NCI-H2227 (cell line): ENCODE results near the gene TRIM9.
"Not testable (repeated sequence)": the region's sequence is repeated elsewhere in the genome, so short reads cannot be mapped to it uniquely, and the experiment has no call there.

Experiments
- DNase-seq: peaks from one replicate; lab custom pipeline; 2025; ENCODE audit not compliant: unreplicated experiment; lab: John Stamatoyannopoulos, UW

Gene TRIM9

GRCh38 chr14:51006324-51006723, 88.6 kb downstream of the TRIM9 start:
- DNase-seq: no peak

- DNase-seq: peak; percentile 79
These were observed 89.9 kb downstream of the TRIM9 start for GRCh38 chr14:51004801-51005526.

- DNase-seq: peak; percentile 11
These were observed 90.5 kb downstream of the TRIM9 start for GRCh38 chr14:51004352-51004800.

GRCh38 chr14:51002406-51002999, 92.4 kb downstream of the TRIM9 start:
- DNase-seq: peak; percentile 7

GRCh38 chr14:51000566-51000965, 94.3 kb downstream of the TRIM9 start:
- no peak for DNase-seq

GRCh38 chr14:50999726-51000125, 95.2 kb downstream of the TRIM9 start:
- no peak for DNase-seq

- DNase-seq: no peak
These were observed 96.3 kb downstream of the TRIM9 start for GRCh38 chr14:50998612-50999011.

- DNase-seq: no peak
These were observed 97.2 kb downstream of the TRIM9 start for GRCh38 chr14:50997712-50998111.

GRCh38 chr14:50994158-50994557, 100.7 kb downstream of the TRIM9 start:
- DNase-seq: not testable (repeated sequence)

- no peak for DNase-seq
These were observed 109.0 kb downstream of the TRIM9 start for GRCh38 chr14:50985859-50986331.

GRCh38 chr14:50985124-50985858, 109.6 kb downstream of the TRIM9 start:
- no peak for DNase-seq

- no peak for DNase-seq
These were observed 110.7 kb downstream of the TRIM9 start for GRCh38 chr14:50984036-50984710.

GRCh38 chr14:50979941-50980850, 114.7 kb downstream of the TRIM9 start:
- DNase-seq: peak; percentile 18

GRCh38 chr14:50978888-50979287, 116.0 kb downstream of the TRIM9 start:
- no peak for DNase-seq

GRCh38 chr14:50978529-50978871, 116.4 kb downstream of the TRIM9 start:
- no peak for DNase-seq

GRCh38 chr14:50977863-50978528, 116.9 kb downstream of the TRIM9 start:
- no peak for DNase-seq

- DNase-seq: no peak
These were observed 120.8 kb downstream of the TRIM9 start for GRCh38 chr14:50974118-50974517.

- DNase-seq: no peak
These were observed 122.2 kb downstream of the TRIM9 start for GRCh38 chr14:50972734-50973133.

- peak; percentile 33 for DNase-seq
These were observed 123.8 kb downstream of the TRIM9 start for GRCh38 chr14:50970886-50971781.
